Measurements from ENCODE around the gene MAP3K2.

DNA sequence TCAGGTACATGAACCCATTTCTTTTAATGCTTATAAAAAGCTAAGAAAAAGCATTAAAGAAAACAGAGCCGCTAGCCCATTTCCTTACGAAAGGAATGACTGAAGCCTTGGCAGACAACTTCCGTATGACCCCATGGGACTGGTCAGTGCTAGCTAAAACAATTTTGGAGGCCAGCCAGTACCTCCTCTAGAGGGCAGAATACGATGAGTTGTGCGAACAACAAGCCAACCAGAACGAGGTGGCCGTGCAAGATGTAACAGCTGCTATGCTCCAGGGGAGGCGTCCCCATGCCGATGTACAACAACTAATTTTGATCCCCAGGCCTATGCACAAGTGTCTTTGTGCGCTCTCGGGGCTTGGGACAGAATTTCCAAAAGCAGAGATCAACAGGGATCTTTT, 16.7 kb downstream of the MAP3K2 start:
- TF ChIP-seq CTCF (IDR thresholded peaks at IDR 0.05) (no peak), POLR2A (IDR thresholded peaks at IDR 0.05) (no peak), POLR2AphosphoS5 (IDR thresholded peaks at IDR 0.05) (no peak)

All from prostate gland (tissue), 2 donors.